Measurements from ENCODE around the gene TMEM39B.
A peak's percentile ranks its signal among the peaks of the same experiment; 100 is the strongest.

Gene TMEM39B

DNA sequence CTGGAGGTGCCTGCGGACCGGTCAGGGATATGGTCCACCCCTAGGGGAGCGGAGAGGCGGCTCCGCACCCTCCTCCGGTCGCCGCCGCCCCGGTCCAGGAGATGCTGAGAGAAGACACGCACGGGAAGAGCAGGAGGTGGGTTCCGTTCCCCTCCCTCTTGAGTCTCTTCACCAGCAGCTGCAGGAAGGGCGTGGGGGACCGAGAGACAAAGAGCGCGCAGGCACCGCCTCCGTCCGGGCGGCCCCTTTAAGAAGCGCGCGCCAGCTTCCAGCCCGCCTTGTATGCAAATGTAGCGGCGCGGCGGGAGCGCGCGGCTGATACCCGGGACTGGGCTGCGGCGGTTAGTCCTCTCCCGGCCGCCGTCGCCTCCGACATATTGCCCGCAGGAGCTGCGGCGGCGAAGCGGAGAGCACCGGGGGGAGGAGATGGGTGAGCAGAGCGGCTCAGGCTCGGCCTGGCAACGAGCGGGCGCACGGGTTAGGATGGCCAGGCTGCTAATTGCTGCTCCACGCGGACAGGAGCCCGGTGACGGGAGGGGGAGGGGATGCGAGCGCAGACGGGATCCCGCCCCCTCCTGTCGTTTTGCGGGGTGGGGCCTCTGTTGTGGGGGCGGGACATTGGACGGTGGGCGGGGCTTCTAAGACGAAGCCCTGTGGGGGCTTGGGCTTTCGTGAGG, at the start of gene TMEM39B:
TSS of gene TMEM39B (plus strand) at position 318 of the 677 bp plus-strand sequence. CDS start at position 427, 109 bp downstream.
- peaks cover 23% of the 10 kb centered on the region for H3K27me3 Mint-ChIP-seq
- H3K36me3 Mint-ChIP-seq, result peaks cover 21% of the 10 kb centered on the region
- peak within 1 kb of the TSS; percentile 78 for H3K4me3 Mint-ChIP-seq
- no peaks in the 10 kb centered on the region for H3K9me3 Mint-ChIP-seq
- H3K4me1 Mint-ChIP-seq, result peaks cover 55% of the 10 kb centered on the region
- CTCF ChIA-PET, result interaction anchor here (0.6 to 1.8 kb wide), 6 partner anchors 10 to 176 kb away, joined by 3 to 8 read pairs (median 3); no protein-coding TSS in a partner anchor
- H3K27ac Mint-ChIP-seq, result peak within 1 kb of the TSS; percentile 90
- DNase-seq, result peak; percentile 96

DNA sequence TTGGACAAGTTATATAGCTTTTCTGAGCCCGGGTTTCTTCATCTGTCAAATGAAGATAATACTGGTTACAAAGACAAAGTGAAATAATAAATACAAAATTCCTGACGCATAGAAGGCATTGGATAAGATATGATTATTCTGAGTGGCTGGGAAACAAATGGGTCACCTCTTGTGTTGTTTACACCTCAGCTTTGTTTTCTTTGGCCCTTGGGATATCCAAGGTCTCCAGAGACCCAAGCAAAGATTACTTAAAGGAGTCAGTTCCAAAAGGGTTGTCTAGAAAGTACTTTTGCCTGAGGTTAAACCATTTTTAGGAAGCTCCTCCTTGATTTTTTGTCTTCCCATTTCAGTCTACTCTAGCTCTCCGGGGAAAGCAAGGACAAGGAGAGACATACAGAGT, 49.4 kb upstream of the TMEM39B start:
- CTCF ChIA-PET, result interaction anchor here (1.1 kb wide), 1 partner anchor 20 kb away, joined by 3 read pairs; no protein-coding TSS in a partner anchor
- Mint-ChIP-seq H3K4me3 (no peak overlapping the region), H3K27ac (no peak overlapping the region), H3K36me3 (peaks cover 34% of the 10 kb centered on the region), H3K9me3 (no peaks in the 10 kb centered on the region), H3K4me1 (peaks cover 45% of the 10 kb centered on the region), H3K27me3 (no peaks in the 10 kb centered on the region)
- DNase-seq, result no peak

DNA sequence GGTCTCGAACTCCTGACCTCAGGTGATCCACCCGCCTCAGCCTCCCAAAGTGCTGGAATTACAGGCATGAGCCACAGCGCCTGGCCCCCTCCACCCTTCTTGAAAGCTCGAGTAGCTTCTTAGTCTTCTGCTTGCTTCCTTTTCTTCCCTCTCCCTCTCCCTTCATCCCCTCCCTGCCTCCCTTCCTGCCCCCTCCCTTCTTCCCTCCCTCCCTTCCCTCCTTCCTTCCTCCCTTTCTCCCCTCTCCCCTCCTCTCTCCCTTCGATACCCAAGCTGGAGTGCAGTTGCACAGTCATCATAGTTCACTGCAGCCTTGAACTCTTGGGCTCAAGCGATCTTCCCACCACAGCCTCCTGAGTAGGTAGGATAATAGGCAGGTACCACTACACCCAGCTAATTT, 47.2 kb upstream of the TMEM39B start:
- no peaks in the 10 kb centered on the region for H3K9me3 Mint-ChIP-seq
- CTCF ChIA-PET, result no interaction called here
- peaks cover 41% of the 10 kb centered on the region for H3K36me3 Mint-ChIP-seq
- H3K27me3 Mint-ChIP-seq, result no peaks in the 10 kb centered on the region
- no peak for DNase-seq
- H3K4me1 Mint-ChIP-seq, result peaks cover 37% of the 10 kb centered on the region
- H3K4me3 Mint-ChIP-seq, result no peak overlapping the region
- no peak overlapping the region for H3K27ac Mint-ChIP-seq

DNA sequence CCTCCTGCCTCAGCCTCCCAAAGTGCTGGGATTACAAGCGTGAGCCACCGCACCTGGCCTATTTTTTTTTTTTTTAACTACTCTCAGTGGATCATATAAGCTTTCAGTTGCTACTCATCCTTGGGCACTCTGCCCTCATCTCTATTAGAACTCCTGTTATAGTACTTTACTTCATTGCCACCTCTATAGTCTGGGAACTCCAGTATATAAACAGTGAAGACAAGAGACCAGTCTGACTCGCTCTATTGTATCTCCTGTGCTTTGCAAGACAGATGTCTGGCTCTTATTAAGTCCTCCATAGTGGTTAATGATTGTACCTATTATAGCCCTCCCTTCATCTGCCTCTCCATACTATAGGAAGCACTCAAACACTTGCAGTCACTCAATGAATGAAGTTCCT, 44.0 kb upstream of the TMEM39B start:
- peaks cover 44% of the 10 kb centered on the region for H3K36me3 Mint-ChIP-seq
- CTCF ChIA-PET, result interaction anchor here (1.2 kb wide), 1 partner anchor 12 kb away, joined by 3 read pairs; no protein-coding TSS in a partner anchor
- H3K27me3 Mint-ChIP-seq, result no peaks in the 10 kb centered on the region
- DNase-seq, result no peak
- no peaks in the 10 kb centered on the region for H3K9me3 Mint-ChIP-seq
- H3K4me3 Mint-ChIP-seq, result no peak overlapping the region
- no peak overlapping the region for H3K27ac Mint-ChIP-seq
- H3K4me1 Mint-ChIP-seq, result peaks cover 21% of the 10 kb centered on the region

DNA sequence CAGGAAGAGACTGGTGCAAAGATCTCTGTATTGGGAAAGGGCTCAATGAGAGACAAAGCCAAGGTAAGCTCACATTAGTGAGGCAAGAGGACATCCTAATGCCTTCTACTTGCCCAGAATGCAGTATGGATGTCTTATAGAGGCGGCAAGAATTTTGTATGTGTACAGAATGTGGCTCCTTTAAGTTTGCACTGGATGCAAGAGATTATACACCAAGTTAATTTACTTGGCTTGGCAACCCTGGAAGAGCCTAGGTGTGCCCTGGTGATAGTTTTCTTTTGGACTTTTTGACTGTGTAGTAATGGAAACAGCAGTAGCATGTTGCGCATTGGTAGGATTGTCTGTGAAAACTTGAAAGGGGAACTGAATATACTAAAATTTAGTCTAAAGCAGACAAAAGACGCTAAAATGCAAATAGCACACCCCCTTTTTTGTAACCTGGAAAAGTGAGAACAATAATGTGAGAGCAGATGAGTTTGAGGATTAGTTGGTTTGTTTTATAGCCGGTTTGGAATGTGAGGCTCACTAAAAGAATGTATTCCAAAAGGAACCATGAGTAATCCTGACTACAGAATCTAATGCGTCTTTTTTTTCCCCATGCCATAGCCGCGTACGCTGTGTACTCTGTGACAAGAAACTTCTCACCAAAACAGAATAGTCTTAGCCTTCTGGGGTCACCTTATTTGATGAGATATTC, 41.0 kb upstream of the TMEM39B start:
- DNase-seq, result no peak
- Mint-ChIP-seq H3K9me3 (no peaks in the 10 kb centered on the region), H3K4me1 (peaks cover 28% of the 10 kb centered on the region), H3K27me3 (no peaks in the 10 kb centered on the region), H3K27ac (peak overlapping the region; percentile 1), H3K4me3 (no peak overlapping the region), H3K36me3 (peaks cover 56% of the 10 kb centered on the region)
- CTCF ChIA-PET, result no interaction called here

DNA sequence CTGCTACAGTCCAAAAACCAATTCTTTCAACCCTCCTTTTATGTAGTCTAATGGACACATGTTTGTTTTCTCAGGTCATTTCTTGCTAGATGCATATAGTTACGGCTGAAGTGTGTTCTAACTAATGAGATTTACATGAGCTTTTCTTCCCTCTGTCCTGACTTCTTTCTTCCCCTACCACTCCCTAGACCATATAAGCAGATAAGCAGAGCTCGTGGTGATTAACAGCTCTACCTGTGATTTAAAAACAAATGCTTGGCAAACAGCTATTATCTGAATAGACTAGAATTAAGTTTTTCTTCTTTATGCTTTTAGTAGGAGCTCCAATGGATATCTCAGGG, 40.5 kb upstream of the TMEM39B start:
- Mint-ChIP-seq H3K36me3 (peaks cover 56% of the 10 kb centered on the region), H3K27ac (peak overlapping the region; percentile 1), H3K9me3 (no peaks in the 10 kb centered on the region), H3K4me3 (no peak overlapping the region), H3K27me3 (no peaks in the 10 kb centered on the region), H3K4me1 (peaks cover 26% of the 10 kb centered on the region)
- no peak for DNase-seq
- CTCF ChIA-PET, result no interaction called here

DNA sequence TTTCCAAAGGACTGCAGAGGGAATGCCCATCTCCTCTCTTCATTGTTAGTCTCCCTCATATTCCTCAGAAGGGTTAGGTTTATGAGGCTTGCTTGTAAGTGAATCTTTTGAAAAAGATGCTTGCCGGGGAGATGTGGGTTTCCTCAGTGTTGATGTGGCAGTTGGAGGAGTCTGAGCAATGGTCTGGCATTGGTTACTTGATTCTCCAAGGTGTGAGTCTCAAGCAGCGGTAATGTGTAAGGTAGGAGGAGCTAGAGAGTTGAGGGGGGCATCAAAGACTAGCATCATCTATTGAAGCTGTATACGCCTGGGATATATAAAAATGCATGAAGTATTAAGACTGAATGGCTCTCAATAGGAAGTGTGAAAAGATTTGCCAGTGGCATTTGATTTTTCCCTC, 37.6 kb upstream of the TMEM39B start:
- Mint-ChIP-seq H3K4me1 (peaks cover 18% of the 10 kb centered on the region), H3K27me3 (no peaks in the 10 kb centered on the region), H3K27ac (no peak overlapping the region), H3K36me3 (peaks cover 67% of the 10 kb centered on the region), H3K4me3 (no peak overlapping the region), H3K9me3 (no peaks in the 10 kb centered on the region)
- CTCF ChIA-PET, result no interaction called here
- no peak for DNase-seq

DNA sequence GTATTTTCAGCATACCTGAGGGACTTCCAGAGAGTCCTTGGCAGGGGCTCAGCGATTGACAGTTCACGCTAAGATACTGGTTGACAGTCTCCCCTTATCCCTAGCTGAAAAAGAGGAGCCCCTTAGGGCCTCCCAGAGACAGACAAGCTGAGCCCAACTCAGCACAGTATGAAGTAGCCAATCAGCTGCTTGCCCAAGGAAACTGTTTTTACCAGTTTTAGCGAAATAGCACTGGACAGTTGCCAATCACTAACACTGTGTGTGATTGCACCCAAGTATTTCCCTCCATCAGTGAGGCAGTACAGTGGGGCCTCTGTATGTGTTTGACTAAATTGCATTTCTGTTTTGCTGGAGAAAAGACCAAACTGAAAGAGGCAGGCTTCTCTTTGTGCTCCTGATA, 32.0 kb upstream of the TMEM39B start:
- no peak for DNase-seq
- Mint-ChIP-seq H3K27ac (peak overlapping the region; percentile 37), H3K27me3 (no peaks in the 10 kb centered on the region), H3K4me1 (peaks cover 5% of the 10 kb centered on the region), H3K4me3 (no peak overlapping the region), H3K9me3 (no peaks in the 10 kb centered on the region), H3K36me3 (peaks cover 62% of the 10 kb centered on the region)
- CTCF ChIA-PET, result no interaction called here

DNA sequence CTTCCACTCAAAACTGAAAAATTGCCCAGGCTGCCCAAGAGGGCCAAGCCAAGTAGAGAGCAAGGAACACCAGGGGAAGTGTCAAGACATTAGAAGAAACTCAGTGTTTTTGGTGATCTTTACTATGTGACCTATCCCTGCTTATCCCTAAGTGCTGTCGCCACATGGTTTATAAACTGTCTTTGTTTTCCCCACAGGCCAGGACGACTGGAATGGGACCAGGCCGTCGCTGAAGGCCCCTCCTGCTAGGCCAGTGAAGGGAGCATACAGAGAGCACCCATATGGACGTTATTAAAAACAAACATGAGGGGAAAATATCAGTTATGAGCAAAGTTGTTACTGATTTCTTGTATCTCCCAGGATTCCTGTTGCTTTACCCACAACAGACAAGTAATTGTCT, 30.4 kb upstream of the TMEM39B start:
- Mint-ChIP-seq H3K27me3 (no peaks in the 10 kb centered on the region), H3K36me3 (peaks cover 63% of the 10 kb centered on the region), H3K9me3 (no peaks in the 10 kb centered on the region), H3K4me1 (peaks cover 3% of the 10 kb centered on the region), H3K27ac (no peak overlapping the region), H3K4me3 (no peak overlapping the region)
- no peak for DNase-seq
- CTCF ChIA-PET, result no interaction called here

DNA sequence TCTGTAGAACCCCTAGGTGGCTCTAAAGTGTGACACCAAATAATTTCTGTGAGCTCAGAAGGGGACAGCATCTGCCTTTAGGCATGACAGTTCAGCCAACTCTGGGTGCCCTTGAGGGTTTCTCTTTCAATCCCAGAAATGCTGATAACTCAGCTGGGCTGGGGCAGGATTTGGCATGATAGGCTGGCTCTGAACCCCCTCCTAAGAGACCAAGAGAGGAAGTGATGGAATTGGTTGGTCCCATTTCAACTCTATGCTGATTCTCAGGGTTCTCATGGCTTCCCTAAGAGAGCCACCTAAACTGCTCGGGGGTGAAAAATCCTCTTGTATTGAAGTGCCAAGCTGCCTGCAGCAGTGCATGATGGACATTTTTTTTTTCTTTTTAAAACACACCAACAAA, 28.5 kb upstream of the TMEM39B start:
- no peaks in the 10 kb centered on the region for H3K4me1 Mint-ChIP-seq
- no peaks in the 10 kb centered on the region for H3K9me3 Mint-ChIP-seq
- H3K27me3 Mint-ChIP-seq, result no peaks in the 10 kb centered on the region
- H3K27ac Mint-ChIP-seq, result no peak overlapping the region
- H3K36me3 Mint-ChIP-seq, result peaks cover 61% of the 10 kb centered on the region
- CTCF ChIA-PET, result interaction anchor here (1.5 kb wide), 1 partner anchor 19 kb away, joined by 4 read pairs; no protein-coding TSS in a partner anchor
- DNase-seq, result no peak
- H3K4me3 Mint-ChIP-seq, result no peak overlapping the region

DNA sequence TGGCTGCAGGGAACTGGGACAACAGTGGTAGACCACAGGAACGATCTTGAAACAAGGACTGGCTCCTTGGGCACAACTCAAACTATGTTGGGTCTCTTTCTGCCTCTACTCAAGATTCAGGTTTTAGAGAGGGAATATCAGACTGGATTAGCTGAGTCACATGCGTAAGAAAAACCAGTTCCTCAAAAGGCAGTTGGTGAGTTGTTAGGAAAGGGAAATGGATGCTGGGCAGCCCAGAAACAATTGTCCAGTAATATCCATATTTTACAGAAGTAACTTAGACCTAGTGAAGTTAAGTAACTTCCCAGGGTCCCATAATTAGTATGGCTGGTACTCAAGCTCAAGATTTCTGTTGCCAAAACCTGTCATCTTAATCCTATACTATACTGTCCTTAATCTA, 27.0 kb upstream of the TMEM39B start:
- no peak for DNase-seq
- Mint-ChIP-seq H3K36me3 (peaks cover 55% of the 10 kb centered on the region), H3K4me1 (no peaks in the 10 kb centered on the region), H3K27ac (peak overlapping the region; percentile 7), H3K27me3 (no peaks in the 10 kb centered on the region), H3K4me3 (no peak overlapping the region), H3K9me3 (no peaks in the 10 kb centered on the region)
- CTCF ChIA-PET, result no interaction called here

DNA sequence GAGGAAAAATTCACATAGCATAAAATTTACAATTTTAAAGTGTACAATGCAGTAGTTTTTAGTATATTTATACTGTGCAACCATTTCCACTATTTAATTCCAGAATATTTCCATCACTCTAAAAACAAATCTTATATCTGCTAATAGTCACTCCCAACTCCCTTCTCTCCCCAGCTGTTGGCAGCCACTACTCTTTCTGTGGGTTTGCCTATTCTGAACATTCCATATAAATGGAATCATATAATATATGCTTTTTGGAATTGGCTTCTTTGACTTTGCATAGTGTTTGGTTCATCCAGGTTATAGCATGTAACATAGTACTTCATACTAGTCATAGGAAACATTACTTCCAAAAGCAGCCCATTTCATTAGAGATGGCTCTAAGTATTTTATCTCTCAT, 25.0 kb upstream of the TMEM39B start:
- no peaks in the 10 kb centered on the region for H3K4me1 Mint-ChIP-seq
- H3K27me3 Mint-ChIP-seq, result no peaks in the 10 kb centered on the region
- no peak overlapping the region for H3K27ac Mint-ChIP-seq
- H3K9me3 Mint-ChIP-seq, result no peaks in the 10 kb centered on the region
- no peak for DNase-seq
- no peak overlapping the region for H3K4me3 Mint-ChIP-seq
- CTCF ChIA-PET, result no interaction called here
- H3K36me3 Mint-ChIP-seq, result peaks cover 55% of the 10 kb centered on the region

DNA sequence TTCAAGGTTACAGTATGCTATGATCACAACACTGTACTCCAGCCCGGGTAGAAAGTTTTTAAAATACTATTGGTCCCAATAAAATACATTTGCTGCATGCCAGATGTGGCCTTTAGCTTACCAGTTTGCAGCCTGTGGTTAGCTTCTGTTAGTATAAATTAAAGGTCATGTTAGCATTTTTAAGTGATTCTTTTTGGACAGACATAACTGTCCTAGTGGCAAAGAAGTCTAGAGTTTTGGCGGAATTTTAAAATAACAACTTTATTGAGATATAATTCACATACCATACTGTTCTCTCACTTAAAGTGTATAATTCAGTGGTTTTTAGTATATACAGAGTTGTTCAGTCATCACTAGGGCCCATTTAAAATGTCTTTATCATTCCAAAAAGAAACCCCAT, 24.3 kb upstream of the TMEM39B start:
- no peak overlapping the region for H3K4me3 Mint-ChIP-seq
- H3K27ac Mint-ChIP-seq, result no peak overlapping the region
- H3K9me3 Mint-ChIP-seq, result no peaks in the 10 kb centered on the region
- DNase-seq, result no peak
- no peaks in the 10 kb centered on the region for H3K27me3 Mint-ChIP-seq
- CTCF ChIA-PET, result no interaction called here
- H3K4me1 Mint-ChIP-seq, result no peaks in the 10 kb centered on the region
- H3K36me3 Mint-ChIP-seq, result peaks cover 55% of the 10 kb centered on the region

DNA sequence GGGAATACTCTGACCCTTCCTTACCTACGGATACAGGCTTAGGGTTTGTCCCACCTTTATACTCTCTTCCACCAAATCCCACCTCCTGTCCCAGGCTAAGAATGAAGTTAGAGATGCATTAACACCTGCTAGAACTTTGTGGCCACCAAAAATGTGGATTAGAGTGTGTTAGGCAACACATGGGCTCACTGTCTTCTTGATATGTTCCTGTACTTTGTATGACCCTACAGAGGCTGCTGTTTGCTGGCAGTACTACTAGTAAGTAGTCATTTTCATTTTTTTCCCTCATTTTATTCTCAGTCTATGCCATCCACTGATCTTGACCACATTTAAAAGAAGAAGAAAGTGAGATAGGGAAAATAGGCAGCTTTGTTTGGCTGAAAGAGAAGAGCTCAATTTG, 21.0 kb upstream of the TMEM39B start:
- Mint-ChIP-seq H3K27me3 (no peaks in the 10 kb centered on the region), H3K4me3 (no peak overlapping the region), H3K9me3 (no peaks in the 10 kb centered on the region), H3K4me1 (no peaks in the 10 kb centered on the region), H3K27ac (no peak overlapping the region), H3K36me3 (peaks cover 59% of the 10 kb centered on the region)
- DNase-seq, result no peak
- CTCF ChIA-PET, result interaction anchor here (0.6 to 2.9 kb wide), 2 partner anchors 11 to 272 kb away, joined by 3 to 11 read pairs; no protein-coding TSS in a partner anchor

DNA sequence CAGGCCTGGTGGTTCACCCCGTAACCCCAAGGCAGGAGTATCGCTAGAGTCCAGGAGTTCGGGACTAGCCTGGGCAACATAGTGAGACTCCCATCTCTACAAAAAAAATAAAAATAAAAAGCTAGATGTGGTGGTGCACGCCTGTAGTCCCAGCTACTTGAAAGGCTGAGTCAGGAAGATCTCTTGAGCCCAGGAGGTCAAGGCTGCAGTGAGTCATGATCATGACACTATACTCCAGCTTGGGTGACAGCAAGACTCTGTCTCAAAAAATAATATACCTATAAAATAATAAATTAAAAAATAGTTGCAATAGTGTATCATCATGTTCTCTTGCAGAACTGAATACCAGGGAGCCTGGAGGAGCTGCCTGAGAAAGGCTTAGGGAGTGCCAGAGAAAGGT, 19.9 kb upstream of the TMEM39B start:
- no peak overlapping the region for H3K27ac Mint-ChIP-seq
- no peaks in the 10 kb centered on the region for H3K9me3 Mint-ChIP-seq
- H3K4me1 Mint-ChIP-seq, result no peaks in the 10 kb centered on the region
- peaks cover 55% of the 10 kb centered on the region for H3K36me3 Mint-ChIP-seq
- no peaks in the 10 kb centered on the region for H3K27me3 Mint-ChIP-seq
- CTCF ChIA-PET, result interaction anchor here (2.6 kb wide), 1 partner anchor 10 kb away, joined by 14 read pairs; no protein-coding TSS in a partner anchor
- DNase-seq, result no peak
- H3K4me3 Mint-ChIP-seq, result no peak overlapping the region
